SU-DHL-6 (cell line): ENCODE results near the gene EMP3.

Experiments
- CTCF ChIP-seq: fragments of 200-600 bp; sonication (generic); IDR thresholded peaks from one replicate; pipeline ENCODE4 v1.5.1; 2017; ENCODE audit warnings: antibody characterized with exemption, mild to moderate bottlenecking, low read length, moderate library complexity; ENCODE audit not compliant: insufficient read depth, poor library complexity, severe bottlenecking
- EZH2phosphoT487 ChIP-seq: fragments of 200-600 bp; sonication (generic), shearing (Covaris generic); conservative IDR thresholded peaks from 2 replicates; pipeline ENCODE4 v1.6.1; 2018; ENCODE audit warnings: mild to moderate bottlenecking, antibody characterized with exemption, low read length, moderate library complexity, mixed read lengths

GRCh38 chr19:48296963-48297734 is 28.2 kb upstream of the EMP3 start:
- no peak for TF ChIP-seq CTCF
- no peak for TF ChIP-seq EZH2phosphoT487
